NCI-H510A (cell line): ENCODE data around the gene SCN4B.

Experiments used
- DNase-seq: peaks from one replicate; lab custom pipeline; 2025; lab: John Stamatoyannopoulos, UW

The SCN4B gene

GRCh38 chr11:118152020-118152551 lies 537 bp downstream of the SCN4B start:
- no peak for DNase-seq

GRCh38 chr11:118151431-118151830 lies 1.2 kb downstream of the SCN4B start:
- no peak for DNase-seq

GRCh38 chr11:118149493-118149892 lies 3.1 kb downstream of the SCN4B start:
- no peak for DNase-seq

GRCh38 chr11:118148856-118149255 lies 3.8 kb downstream of the SCN4B start:
- no peak for DNase-seq

GRCh38 chr11:118148240-118148639 lies 4.4 kb downstream of the SCN4B start:
- no peak for DNase-seq

GRCh38 chr11:118147502-118147901 lies 5.1 kb downstream of the SCN4B start:
- no peak for DNase-seq

- DNase-seq: no peak
Observed at GRCh38 chr11:118146554-118146953, 6.1 kb downstream of the SCN4B start.

- DNase-seq: peak; percentile 78
Observed at GRCh38 chr11:118145285-118146227, 7.1 kb downstream of the SCN4B start.

- DNase-seq: no peak
Observed at GRCh38 chr11:118144301-118145268, 8.0 kb downstream of the SCN4B start.

GRCh38 chr11:118143661-118144185 lies 8.9 kb downstream of the SCN4B start:
- DNase-seq: no peak

- DNase-seq: no peak
Observed at GRCh38 chr11:118142809-118143208, 9.8 kb downstream of the SCN4B start.

GRCh38 chr11:118142081-118142480 lies 10.5 kb downstream of the SCN4B start:
- no peak for DNase-seq

- DNase-seq: no peak
Observed at GRCh38 chr11:118139578-118139977, 13.0 kb downstream of the SCN4B start.

GRCh38 chr11:118138839-118139420 lies 13.7 kb downstream of the SCN4B start:
- DNase-seq: no peak

GRCh38 chr11:118136801-118137200 lies 15.8 kb downstream of the SCN4B start:
- no peak for DNase-seq

- no peak for DNase-seq
Observed at GRCh38 chr11:118136341-118136740, 16.3 kb downstream of the SCN4B start.

GRCh38 chr11:118135796-118136165 lies 16.8 kb downstream of the SCN4B start:
- DNase-seq: no peak

- no peak for DNase-seq
Observed at GRCh38 chr11:118135051-118135795, 17.4 kb downstream of the SCN4B start.

- no peak for DNase-seq
Observed at GRCh38 chr11:118133816-118134215, 18.8 kb downstream of the SCN4B start.

GRCh38 chr11:118132385-118133151 lies 20.1 kb downstream of the SCN4B start:
- no peak for DNase-seq
